ENCODE data around the gene CDK9.
A peak's percentile ranks its signal among the peaks of the same experiment; 100 is the strongest.

CDK9 gene

GRCh38 chr9:127763918-127764384, 21.9 kb upstream of the CDK9 start:
- DNase-seq (ENCODE audit: low read depth), result no peak
- H3K4me3 ChIP-seq (ENCODE audit: low read length), result no peak overlapping the region
- TF ChIP-seq, protein P1, sequence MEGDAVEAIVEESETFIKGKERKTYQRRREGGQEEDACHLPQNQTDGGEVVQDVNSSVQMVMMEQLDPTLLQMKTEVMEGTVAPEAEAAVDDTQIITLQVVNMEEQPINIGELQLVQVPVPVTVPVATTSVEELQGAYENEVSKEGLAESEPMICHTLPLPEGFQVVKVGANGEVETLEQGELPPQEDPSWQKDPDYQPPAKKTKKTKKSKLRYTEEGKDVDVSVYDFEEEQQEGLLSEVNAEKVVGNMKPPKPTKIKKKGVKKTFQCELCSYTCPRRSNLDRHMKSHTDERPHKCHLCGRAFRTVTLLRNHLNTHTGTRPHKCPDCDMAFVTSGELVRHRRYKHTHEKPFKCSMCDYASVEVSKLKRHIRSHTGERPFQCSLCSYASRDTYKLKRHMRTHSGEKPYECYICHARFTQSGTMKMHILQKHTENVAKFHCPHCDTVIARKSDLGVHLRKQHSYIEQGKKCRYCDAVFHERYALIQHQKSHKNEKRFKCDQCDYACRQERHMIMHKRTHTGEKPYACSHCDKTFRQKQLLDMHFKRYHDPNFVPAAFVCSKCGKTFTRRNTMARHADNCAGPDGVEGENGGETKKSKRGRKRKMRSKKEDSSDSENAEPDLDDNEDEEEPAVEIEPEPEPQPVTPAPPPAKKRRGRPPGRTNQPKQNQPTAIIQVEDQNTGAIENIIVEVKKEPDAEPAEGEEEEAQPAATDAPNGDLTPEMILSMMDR (conservative IDR thresholded peaks at IDR 0.05; ENCODE audit: low read depth, low read length), result peak; percentile 40

DNA sequence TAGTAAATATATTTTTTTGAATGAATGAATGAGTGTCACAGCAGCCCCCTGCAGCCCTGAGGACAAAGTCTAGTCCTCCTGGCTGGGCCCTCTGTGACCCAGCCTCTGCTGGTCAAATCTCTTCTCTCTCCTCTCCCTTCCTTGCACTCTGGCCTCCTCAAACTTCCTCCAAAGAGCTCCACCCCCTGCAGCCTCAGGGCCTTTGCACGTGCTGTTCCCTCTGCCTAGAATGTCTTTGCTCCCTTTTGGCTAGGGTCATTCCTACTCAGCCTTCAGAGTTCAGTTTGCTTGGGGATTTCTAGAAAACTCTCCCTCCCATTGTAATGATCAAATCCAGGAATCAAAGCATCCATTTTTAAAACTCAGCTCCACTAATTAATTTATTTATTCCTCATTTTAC, 20.4 kb upstream of the CDK9 start:
- H3K4me3 ChIP-seq (ENCODE audit: low read length), result no peak overlapping the region
- DNase-seq (ENCODE audit: low read depth), result no peak
- TF ChIP-seq, protein P1 (conservative IDR thresholded peaks at IDR 0.05; ENCODE audit: low read depth, low read length), result no peak

- DNase-seq (ENCODE audit: low read depth), result no peak
- TF ChIP-seq, protein P1 (conservative IDR thresholded peaks at IDR 0.05; ENCODE audit: low read depth, low read length), result no peak
- no peak overlapping the region for H3K4me3 ChIP-seq (ENCODE audit: low read length)
Measured at GRCh38 chr9:127767410-127767809, 18.4 kb upstream of the CDK9 start.

DNA sequence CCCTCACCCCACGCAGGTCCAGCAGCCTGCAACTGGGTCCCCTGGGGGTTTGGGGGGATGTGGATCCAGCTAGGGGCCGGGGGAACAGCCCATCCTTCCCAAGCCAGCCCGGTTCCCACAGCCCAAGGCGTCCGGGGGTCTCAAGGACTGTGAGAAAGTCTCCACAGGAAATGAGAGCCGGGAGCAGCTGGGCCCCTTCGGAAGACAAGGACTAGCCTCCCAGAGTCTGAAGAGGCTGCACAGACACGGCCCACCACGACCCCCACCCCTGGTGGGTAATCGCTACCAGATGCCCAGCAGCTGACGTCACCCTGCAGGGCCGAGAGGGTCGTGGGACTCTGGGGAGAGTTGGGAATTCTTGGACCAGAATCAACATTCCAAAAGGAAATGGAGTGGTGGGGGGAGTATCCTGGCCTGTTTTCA, 17.9 kb upstream of the CDK9 start:
- TF ChIP-seq, protein P1 (conservative IDR thresholded peaks at IDR 0.05; ENCODE audit: low read depth, low read length), result no peak
- H3K4me3 ChIP-seq (ENCODE audit: low read length), result no peak overlapping the region
- DNase-seq (ENCODE audit: low read depth), result no peak

DNA sequence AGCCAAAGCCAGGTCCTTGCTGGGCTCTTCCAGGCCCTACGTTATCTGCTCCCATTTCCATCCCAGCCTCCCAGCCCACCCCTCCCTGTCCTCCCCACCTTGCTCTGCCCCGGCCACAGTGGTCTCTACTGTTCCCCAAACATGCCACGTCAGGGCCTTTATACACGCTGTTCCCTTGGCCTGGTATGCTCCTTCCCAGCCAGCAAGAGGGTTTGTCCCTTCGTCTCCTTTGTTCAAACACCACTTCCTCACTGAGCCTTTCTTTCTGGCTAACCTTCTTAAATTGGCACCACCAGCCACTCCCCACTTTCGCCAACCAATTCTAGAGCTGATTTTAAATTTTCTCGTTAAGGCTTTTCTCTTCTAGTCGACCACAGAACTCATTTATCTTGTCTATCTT, 17.1 kb upstream of the CDK9 start:
- TF ChIP-seq, protein P1 (conservative IDR thresholded peaks at IDR 0.05; ENCODE audit: low read depth, low read length), result no peak
- no peak overlapping the region for H3K4me3 ChIP-seq (ENCODE audit: low read length)

GRCh38 chr9:127769101-127769500, 16.7 kb upstream of the CDK9 start:
- TF ChIP-seq, protein P1 (conservative IDR thresholded peaks at IDR 0.05; ENCODE audit: low read depth, low read length), result no peak
- no peak for DNase-seq (ENCODE audit: low read depth)
- no peak overlapping the region for H3K4me3 ChIP-seq (ENCODE audit: low read length)

More for the DNA sequence above, 17.1 kb upstream of the CDK9 start:
- no peak for DNase-seq (ENCODE audit: low read depth)

- TF ChIP-seq, protein P1 (conservative IDR thresholded peaks at IDR 0.05; ENCODE audit: low read depth, low read length), result no peak
- no peak for DNase-seq (ENCODE audit: low read depth)
- H3K4me3 ChIP-seq (ENCODE audit: low read length), result no peak overlapping the region
Measured at GRCh38 chr9:127769929-127770582, 15.8 kb upstream of the CDK9 start.
